Activated CD8-positive, alpha-beta T cell treated with anti-CD3 and anti-CD28 coated beads, Interleukin-2, amount 10 ng/mL, durations not matched to agents 7 days and 5 days (primary cell): ENCODE results near the gene GP1BA. TPM values are rescaled to one million over a fixed set of nuclear protein-coding genes. Genes with fewer than 3 reads are reported as not detected.

Source experiments
- ATAC-seq: fragments of 150-1000 bp; cut with Tn5 transposase; one replicate; pipeline ENCODE4 v1.10.0; 2021; ENCODE audit warnings: moderate library complexity
- CTCF ChIA-PET: fragments of 350-600 bp; sonication (Branson Sonifier 250); formaldehyde crosslinking; loops from one replicate; lab custom pipeline; 2021; ENCODE audit warnings: antibody characterized with exemption; lab: Charles Lee
- POLR2A ChIA-PET: fragments of 350-600 bp; sonication (Branson Sonifier 250); formaldehyde crosslinking; loops from one replicate; lab custom pipeline; 2021; ENCODE audit warnings: antibody characterized with exemption; lab: Charles Lee
- DNase-seq: peaks from one replicate; pipeline ENCODE4 v3.0.0-alpha.2; 2020
- H3K27ac Mint-ChIP-seq: one replicate; pipeline ENCODE4 v1.8.0; 2021; ENCODE audit warnings: mild to moderate bottlenecking, mixed read lengths
- H3K27me3 Mint-ChIP-seq: one replicate; pipeline ENCODE4 v1.8.0; 2021; ENCODE audit warnings: low read depth, mixed read lengths
- H3K36me3 Mint-ChIP-seq: one replicate; pipeline ENCODE4 v1.8.0; 2021; ENCODE audit warnings: low read depth, mixed read lengths
- H3K4me1 Mint-ChIP-seq: one replicate; pipeline ENCODE4 v1.8.0; 2021; ENCODE audit warnings: low read depth, mixed read lengths
- H3K4me3 Mint-ChIP-seq: one replicate; pipeline ENCODE4 v1.8.0; 2021; ENCODE audit warnings: mild to moderate bottlenecking, mixed read lengths
- H3K9me3 Mint-ChIP-seq: one replicate; pipeline ENCODE4 v1.8.0; 2022; ENCODE audit warnings: mixed read lengths; ENCODE audit not compliant: insufficient read depth
- microRNA-seq: library from miRNA; unstranded; fragments of <30 nt; microRNA quantifications from one replicate; pipeline ENCODE4 v1.2.0, GENCODE V29; 2022
- total RNA-seq, 2 experiments: library from RNA; stranded (reverse); gene quantifications; one replicate each; pipeline ENCODE4 v1.2.3, GENCODE V29; 2021

Gene GP1BA
- total RNA-seq, 2 experiments from 2014 or later: not detected

DNA sequence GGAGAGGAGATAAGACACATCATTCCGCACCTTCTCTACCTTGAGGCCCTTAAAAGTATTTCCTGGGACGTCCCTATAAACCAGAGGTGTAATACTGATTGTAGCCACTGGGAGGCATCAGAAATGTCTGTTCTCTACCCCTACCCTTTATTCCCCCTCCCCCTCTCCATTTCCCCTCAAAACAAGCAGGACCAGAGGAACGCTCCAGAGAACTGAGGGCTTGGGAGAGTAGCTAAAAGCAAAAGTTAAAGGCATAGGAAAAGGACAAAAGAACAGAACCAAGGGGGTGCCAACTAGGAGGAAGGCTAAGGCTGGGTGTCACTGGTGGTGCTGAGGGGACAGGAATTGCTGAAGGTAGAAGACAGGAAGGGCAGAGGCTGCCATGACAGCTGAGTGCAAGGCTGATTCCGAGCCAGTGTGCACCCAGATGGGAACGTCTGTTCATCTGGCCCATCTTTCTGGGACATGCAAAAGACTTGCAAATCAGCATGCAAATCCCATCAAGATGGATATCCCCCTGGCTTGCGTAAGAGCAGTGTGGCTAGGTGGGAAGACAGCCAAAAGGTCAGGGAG, 48.7 kb downstream of the GP1BA start:
- ChIA-PET POLR2A (interaction anchor here (0.6 to 2.5 kb wide), 3 partner anchors 13 to 80 kb away, joined by 3 to 11 read pairs (median 3); partner anchors contain the start of gene SPAG7), CTCF (interaction anchor here (0.6 to 4.1 kb wide), 18 partner anchors 9 to 278 kb away, joined by 3 to 30 read pairs (median 5); partner anchors contain the start of genes CHRNE, RNF167, SLC25A11 and SPAG7)
- H3K27ac Mint-ChIP-seq: peak overlapping the region; percentile 75
- ATAC-seq (peak; percentile 70), DNase-seq (peak; percentile 70)
- peaks cover 59% of the 10 kb centered on the region for H3K36me3 Mint-ChIP-seq
- peaks cover 21% of the 10 kb centered on the region for H3K4me1 Mint-ChIP-seq
- no peaks in the 10 kb centered on the region for H3K27me3 Mint-ChIP-seq
- H3K4me3 Mint-ChIP-seq: no peak overlapping the region
- no peaks in the 10 kb centered on the region for H3K9me3 Mint-ChIP-seq

DNA sequence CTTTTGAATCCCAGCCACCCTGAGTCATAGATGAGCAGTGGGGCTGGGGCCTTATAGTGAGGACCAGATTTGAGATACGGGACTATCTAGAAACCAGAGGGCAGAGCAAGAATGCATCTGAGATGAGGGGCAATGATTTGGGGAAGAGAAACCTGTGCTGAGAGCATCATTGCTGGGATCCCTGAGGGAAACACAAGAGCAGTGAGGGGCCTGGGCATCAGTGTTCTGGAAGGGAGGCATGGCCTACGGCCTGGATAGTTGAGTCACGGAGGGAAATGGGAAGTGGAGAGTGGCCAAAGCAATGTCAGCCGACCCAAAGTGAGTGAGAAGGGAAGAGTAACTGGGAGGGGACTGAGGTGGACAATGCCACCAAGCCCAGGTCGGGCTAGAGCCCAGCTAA, 50.2 kb downstream of the GP1BA start:
- CTCF ChIA-PET: no interaction called here
- ATAC-seq (no peak), DNase-seq (no peak)
- H3K36me3 Mint-ChIP-seq: peaks cover 53% of the 10 kb centered on the region
- no peaks in the 10 kb centered on the region for H3K9me3 Mint-ChIP-seq
- no peaks in the 10 kb centered on the region for H3K27me3 Mint-ChIP-seq
- POLR2A ChIA-PET: no interaction called here
- no peak overlapping the region for H3K4me3 Mint-ChIP-seq
- peak overlapping the region; percentile 0 for H3K27ac Mint-ChIP-seq
- H3K4me1 Mint-ChIP-seq: peaks cover 32% of the 10 kb centered on the region

Small RNA genes within 50 kb of the gene (microRNA-seq; reads per million reads assigned to microRNA genes)
- gene MIR6864 (2.3 reads per million), gene MIR6865 (not detected)

Other genes starting within 250 kb of the GP1BA start
- gene PELP1, start 228.1 kb upstream of the GP1BA start, total RNA-seq: 10 to 100 TPM; 69.2 to 76.1 TPM
- gene ARRB2, start 221.6 kb upstream of the GP1BA start, total RNA-seq: 100 to 1,000 TPM; 302 to 316 TPM
- gene MED11, start 200.8 kb upstream of the GP1BA start, total RNA-seq: 10 to 100 TPM; 23.0 to 27.2 TPM
- not detected for gene ZMYND15, start 192.4 kb upstream of the GP1BA start, total RNA-seq
- gene CXCL16, start 192.3 kb upstream of the GP1BA start, total RNA-seq: under 1 TPM; 0.50 to 0.89 TPM
- not detected for gene TM4SF5, start 160.4 kb upstream of the GP1BA start, total RNA-seq
- gene VMO1, start 145.9 kb upstream of the GP1BA start, total RNA-seq: not detected
- not detected for gene GLTPD2, start 143.3 kb upstream of the GP1BA start, total RNA-seq
- 100 to 1,000 TPM; 107 to 119 TPM for gene PSMB6, start 136.1 kb upstream of the GP1BA start, total RNA-seq
- gene PLD2, start 125.1 kb upstream of the GP1BA start, total RNA-seq: 10 to 100 TPM; 11.6 to 20.0 TPM
- gene MINK1, start 98.9 kb upstream of the GP1BA start, total RNA-seq: 10 to 100 TPM; 68.1 to 73.2 TPM
- gene C17orf107, start 32.7 kb upstream of the GP1BA start, total RNA-seq: 1 to 10 TPM in 1 of 2 experiments, under 1 TPM in 1; 0.97 to 1.1 TPM
- gene CHRNE, start 29.2 kb upstream of the GP1BA start, total RNA-seq: under 1 TPM; 0.26 to 0.45 TPM
- 10 to 100 TPM; 78.5 to 86.4 TPM for gene SLC25A11, start 7.8 kb downstream of the GP1BA start, total RNA-seq
- 100 to 1,000 TPM; 239 to 245 TPM for gene RNF167, start 8.0 kb downstream of the GP1BA start, total RNA-seq
- gene PFN1, start 16.3 kb downstream of the GP1BA start, total RNA-seq: 1,000 to 10,000 TPM; 2,493 to 2,581 TPM
- gene ENO3, start 18.8 kb downstream of the GP1BA start, total RNA-seq: 10 to 100 TPM; 26.6 to 34.3 TPM
- 10 to 100 TPM; 52.3 to 53.6 TPM for gene SPAG7, start 35.5 kb downstream of the GP1BA start, total RNA-seq
- gene CAMTA2, start 55.4 kb downstream of the GP1BA start, total RNA-seq: 10 to 100 TPM; 51.3 to 55.5 TPM
- under 1 TPM; 0.26 to 0.29 TPM for gene INCA1, start 65.2 kb downstream of the GP1BA start, total RNA-seq
- gene KIF1C, start 65.7 kb downstream of the GP1BA start, total RNA-seq: 10 to 100 TPM; 43.6 to 45.3 TPM
- gene SLC52A1, start 103.1 kb downstream of the GP1BA start, total RNA-seq: under 1 TPM; 0.40 to 0.94 TPM
- 1 to 10 TPM; 3.3 to 3.5 TPM for gene ZFP3, start 146.2 kb downstream of the GP1BA start, total RNA-seq
- gene ZNF232, start 179.6 kb downstream of the GP1BA start, total RNA-seq: 10 to 100 TPM in 1 of 2 experiments, 1 to 10 TPM in 1; 9.8 to 10.2 TPM
- gene USP6, start 183.8 kb downstream of the GP1BA start, total RNA-seq: under 1 TPM; 0.08 to 0.10 TPM